ENCODE measurements around the gene ERCC4. TPM values are rescaled to one million over a fixed set of nuclear protein-coding genes. Genes with fewer than 3 reads are reported as not detected.

Gene ERCC4
- total and polyA plus RNA-seq, 7 donors, result 0.60 to 11.4 (median 7.7) TPM

DNA sequence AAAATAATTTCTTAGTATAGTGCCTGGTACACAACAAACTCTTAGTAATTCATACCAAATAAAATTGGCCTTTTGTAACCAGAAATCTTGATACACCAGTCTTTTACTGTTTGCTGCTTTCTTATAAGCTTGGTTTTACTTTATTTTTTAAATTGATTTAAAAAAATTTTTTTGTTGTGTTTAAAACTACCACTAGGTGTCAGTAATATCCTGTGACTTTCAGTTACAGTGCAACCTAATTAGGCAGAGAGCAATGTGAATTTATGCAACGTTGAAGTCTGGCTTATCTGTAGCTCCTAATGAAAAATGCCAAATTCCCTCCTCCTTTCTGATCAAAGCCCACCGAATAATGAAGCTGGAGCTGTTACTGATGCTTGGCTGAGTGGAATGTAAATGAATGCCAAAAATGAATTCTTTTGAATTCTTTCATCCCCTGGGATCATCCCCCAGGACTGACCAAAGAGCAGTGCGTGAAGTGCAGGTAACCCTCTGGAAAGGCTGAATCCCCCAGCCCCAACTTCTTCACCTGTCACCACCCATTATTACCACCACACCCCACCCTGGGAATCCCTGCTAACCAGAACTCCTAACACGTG, 3.8 kb downstream of the ERCC4 start:
- Histone ChIP-seq H3K27ac (peak overlapping the region in 1 of 4 donors; percentile 1), H3K9me3 (no peaks in the 10 kb centered on the region), H3K27me3 (no peaks in the 10 kb centered on the region), H3K36me3 (peaks cover 0 to 11% (median 5%) of the 10 kb centered on the region in 4 donors), H3K4me3 (no peak overlapping the region), H3K4me1 (peaks cover 0 to 28% (median 18%) of the 10 kb centered on the region in 4 donors)
- WGBS, 2 donors, result 47 to 50% methylated on average over 4 of the region's 4 CpGs
- TF ChIP-seq CTCF (IDR thresholded peaks at IDR 0.05) (peak; percentile 23 to 65 (median 39)), EP300 (IDR thresholded peaks at IDR 0.05) (no peak), POLR2AphosphoS5 (IDR thresholded peaks at IDR 0.05) (no peak), POLR2A (IDR thresholded peaks at IDR 0.05) (no peak)
- intact Hi-C loops (cut with DNase I), result loop anchor here (5.0 to 10.0 kb wide), 5 partner anchors 148 to 604 kb away; partner anchors contain the start of gene MRTFB
- DNase-seq, result no peak

DNA sequence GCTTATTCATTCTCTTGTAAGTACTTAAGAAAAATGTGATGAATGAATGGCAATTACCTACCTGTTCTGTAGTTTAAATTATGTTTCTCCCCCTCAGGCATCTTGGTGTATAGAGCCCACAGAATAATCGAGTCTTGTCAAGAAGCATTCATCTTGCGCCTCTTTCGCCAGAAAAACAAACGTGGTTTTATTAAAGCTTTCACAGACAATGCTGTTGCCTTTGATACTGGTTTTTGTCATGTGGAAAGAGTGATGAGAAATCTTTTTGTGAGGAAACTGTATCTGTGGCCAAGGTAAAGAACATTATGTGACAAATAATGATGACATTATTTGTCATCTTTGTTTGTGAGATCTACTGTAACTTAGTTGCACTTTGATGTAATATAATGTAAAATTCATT, 6.5 kb downstream of the ERCC4 start:
- Histone ChIP-seq H3K36me3 (peaks cover 0 to 19% (median 5%) of the 10 kb centered on the region in 4 donors), H3K27me3 (no peaks in the 10 kb centered on the region), H3K27ac (no peak overlapping the region), H3K4me1 (peaks cover 0 to 8% (median 4%) of the 10 kb centered on the region in 4 donors), H3K9me3 (no peaks in the 10 kb centered on the region), H3K4me3 (no peak overlapping the region)
- intact Hi-C loops (cut with DNase I), result loop anchor here (10.0 kb wide), 1 partner anchor 318 kb away; no protein-coding TSS in a partner anchor
- no peak for DNase-seq
- TF ChIP-seq CTCF (IDR thresholded peaks at IDR 0.05) (no peak), EP300 (IDR thresholded peaks at IDR 0.05) (no peak)
- WGBS, 2 donors, result 90 to 92% methylated on average over 4 of the region's 4 CpGs

GRCh38 chr16:13926891-13927290, 6.9 kb downstream of the ERCC4 start:
- H3K36me3 ChIP-seq, result peaks cover 0 to 23% (median 5%) of the 10 kb centered on the region in 4 donors
- intact Hi-C loops (cut with DNase I), result loop anchor here (10.0 kb wide), 1 partner anchor 318 kb away; no protein-coding TSS in a partner anchor
- 85 to 87% methylated on average over 2 of the region's 2 CpGs for WGBS, 2 donors
- no peaks in the 10 kb centered on the region for H3K9me3 ChIP-seq
- no peak overlapping the region for H3K4me3 ChIP-seq
- H3K27ac ChIP-seq, result no peak overlapping the region
- peaks cover 0 to 8% (median 4%) of the 10 kb centered on the region in 4 donors for H3K4me1 ChIP-seq
- H3K27me3 ChIP-seq, result no peaks in the 10 kb centered on the region
- TF ChIP-seq POLR2A (IDR thresholded peaks at IDR 0.05), result no peak
- DNase-seq, result no peak

DNA sequence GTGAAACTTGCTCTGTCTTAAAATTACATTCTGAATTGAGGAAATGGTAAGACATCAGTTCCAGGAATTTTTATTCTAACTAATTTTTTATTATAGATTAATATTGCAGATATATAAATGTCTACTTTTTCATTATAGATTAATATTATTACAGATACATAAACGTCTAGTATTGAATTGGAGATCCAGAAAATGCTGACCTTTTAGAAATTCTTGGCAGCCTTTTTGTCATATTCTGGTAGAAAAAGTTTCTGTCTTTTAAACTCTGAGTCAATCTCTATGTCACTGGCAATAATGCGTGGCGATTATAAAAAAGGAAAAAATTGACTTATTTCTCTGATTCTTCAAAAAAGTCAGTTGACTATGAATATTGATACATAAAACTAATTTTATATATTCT, 8.7 kb downstream of the ERCC4 start:
- intact Hi-C loops (cut with DNase I), result loop anchor here (10.0 kb wide), 1 partner anchor 316 kb away; no protein-coding TSS in a partner anchor
- H3K4me1 ChIP-seq, result peaks cover 0 to 7% (median 2%) of the 10 kb centered on the region in 4 donors
- peaks cover 0 to 19% (median 2%) of the 10 kb centered on the region in 4 donors for H3K36me3 ChIP-seq
- H3K27ac ChIP-seq, result no peak overlapping the region
- DNase-seq, result no peak
- no peaks in the 10 kb centered on the region for H3K9me3 ChIP-seq
- no peaks in the 10 kb centered on the region for H3K27me3 ChIP-seq
- H3K4me3 ChIP-seq, result no peak overlapping the region
- TF ChIP-seq POLR2AphosphoS5 (IDR thresholded peaks at IDR 0.05) (no peak), EP300 (IDR thresholded peaks at IDR 0.05) (no peak), CTCF (IDR thresholded peaks at IDR 0.05) (no peak), POLR2A (IDR thresholded peaks at IDR 0.05) (no peak)
- 92 to 95% methylated on average over 3 of the region's 3 CpGs for WGBS, 2 donors

DNA sequence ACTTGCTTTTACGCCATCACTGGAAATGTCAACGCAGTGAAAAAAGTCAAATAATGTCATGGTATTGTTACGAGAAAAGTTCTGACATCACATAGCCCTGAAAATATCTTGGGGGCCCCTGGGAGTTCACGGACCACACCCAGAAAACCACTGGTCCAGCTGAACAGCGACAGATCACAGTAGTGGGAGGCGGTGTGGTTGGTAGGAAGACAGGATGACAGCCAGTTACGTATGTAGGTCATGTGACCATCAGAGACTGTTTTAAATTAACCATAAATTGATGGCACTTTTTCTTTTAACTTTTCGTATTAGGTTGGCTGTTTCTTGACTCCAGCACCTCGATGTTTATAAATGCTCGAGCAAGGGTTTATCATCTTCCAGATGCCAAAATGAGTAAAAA, 11.9 kb downstream of the ERCC4 start:
- peaks cover 0 to 5% (median 0%) of the 10 kb centered on the region in 4 donors for H3K4me1 ChIP-seq
- no peaks in the 10 kb centered on the region for H3K9me3 ChIP-seq
- H3K4me3 ChIP-seq, result no peak overlapping the region
- no peaks in the 10 kb centered on the region for H3K27me3 ChIP-seq
- 81 to 83% methylated on average over 10 of the region's 10 CpGs for WGBS, 2 donors
- no peak for TF ChIP-seq CTCF (IDR thresholded peaks at IDR 0.05)
- no peak for TF ChIP-seq POLR2AphosphoS5 (IDR thresholded peaks at IDR 0.05)
- no peak for TF ChIP-seq POLR2A (IDR thresholded peaks at IDR 0.05)
- no peak for TF ChIP-seq EP300 (IDR thresholded peaks at IDR 0.05)
- DNase-seq, result no peak
- peaks cover 0 to 49% (median 6%) of the 10 kb centered on the region in 4 donors for H3K36me3 ChIP-seq
- intact Hi-C loops (cut with DNase I), result no loop called here
- no peak overlapping the region for H3K27ac ChIP-seq
